ENCODE data around the gene AJM1. TPM values are rescaled to one million over a fixed set of nuclear protein-coding genes. Genes with fewer than 3 reads are reported as not detected.
"Not testable (repeated sequence)": the region's sequence is repeated elsewhere in the genome, so short reads cannot be mapped to it uniquely, and the experiment has no call there.

Gene AJM1
- polyA plus RNA-seq, 3 donors: 0.10 to 2.0 (median 0.18) TPM

DNA sequence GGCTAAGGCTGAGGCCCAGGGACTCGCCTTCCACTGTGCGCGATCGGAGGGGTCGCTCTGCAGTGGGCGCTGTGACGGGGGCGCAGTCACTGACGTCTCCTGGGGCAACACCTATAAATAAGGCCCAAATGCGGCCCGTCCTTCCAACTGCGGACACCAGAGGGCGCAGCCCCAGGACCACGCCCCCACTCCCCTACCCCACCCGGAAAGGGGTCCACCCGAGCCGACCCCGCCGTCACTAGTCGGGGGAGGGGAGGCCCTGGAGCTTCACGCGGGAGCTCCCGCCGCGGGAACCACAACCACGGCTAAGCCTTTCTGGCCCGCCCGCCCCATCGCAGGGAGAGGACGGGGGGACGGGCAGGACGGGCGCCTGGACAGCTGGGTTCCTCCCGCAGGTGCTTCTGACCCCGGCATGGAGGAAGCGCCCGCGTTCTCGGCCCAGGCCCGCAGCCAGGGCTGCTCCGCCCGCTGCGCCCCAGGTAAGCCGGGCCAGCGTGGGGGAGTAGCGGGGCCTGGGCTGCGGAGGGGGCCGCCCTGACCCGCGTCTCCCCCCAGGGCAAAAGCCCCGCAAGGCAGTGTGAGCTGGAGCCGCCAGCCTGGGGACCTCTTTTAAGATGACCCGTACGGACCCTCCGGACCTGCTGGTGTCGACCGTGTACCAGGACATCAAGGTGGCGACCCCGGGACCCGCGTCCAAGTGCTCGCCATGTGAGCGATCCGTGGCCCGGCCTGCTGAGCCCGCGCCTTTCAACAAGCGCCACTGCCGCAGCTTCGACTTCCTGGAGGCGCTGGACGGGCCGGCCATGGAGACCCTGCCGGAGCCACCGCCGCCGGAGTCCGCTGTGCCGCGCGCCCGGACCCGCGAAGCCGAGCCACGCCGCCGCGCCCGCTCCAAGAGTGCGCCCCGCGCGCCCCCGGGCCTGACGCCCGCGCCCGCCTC is 1.8 kb downstream of the AJM1 start:
- peak overlapping the region; percentile 47 to 79 for H3K4me3 Mint-ChIP-seq
- WGBS (ENCODE audit: insufficient coverage): 7% methylated on average over 88 of the region's 99 CpGs
- H3K4me1 ChIP-seq (ENCODE audit: control insufficient read depth in 1 of 2, insufficient read depth in 2 of 2, low read length in 2 of 2): peaks cover 28 to 49% of the 10 kb centered on the region in 2 donors

More for the DNA sequence above, 1.8 kb downstream of the AJM1 start:
- not testable (repeated sequence) for H3K27ac ChIP-seq (ENCODE audit: low read depth in 1 of 2, low read length in 2 of 2); H2AFZ ChIP-seq (ENCODE audit: insufficient read depth, low read depth, low read length, poor library complexity, severe bottlenecking); H3K79me2 ChIP-seq (ENCODE audit: insufficient read depth, low read length); H4K20me1 ChIP-seq (ENCODE audit: insufficient read depth, low read length); H3K4me2 ChIP-seq (replicated peaks; ENCODE audit: extremely low read depth, low read length, poor library complexity, severe bottlenecking); H3K4me3 ChIP-seq (replicated peaks in 1 of 3; ENCODE audit: low read depth in 2 of 3, low read length in 3 of 3); H3K9ac ChIP-seq (ENCODE audit: insufficient read depth, low read length, poor library complexity, severe bottlenecking); H3K9me3 ChIP-seq (replicated peaks in 1 of 2; ENCODE audit: control insufficient read depth in 1 of 2, insufficient read depth in 1 of 2, low read length in 2 of 2)
- H3K27ac Mint-ChIP-seq: peak overlapping the region in 1 of 7 donors; percentile 8
- H3K4me1 Mint-ChIP-seq: peaks cover 22% of the 10 kb centered on the region
- H3K9me3 Mint-ChIP-seq: peaks cover 0 to 15% (median 12%) of the 10 kb centered on the region in 7 donors
- peaks cover 9 to 15% of the 10 kb centered on the region in 2 donors for H3K36me3 Mint-ChIP-seq
- intact Hi-C loops (cut with micrococcal nuclease): loop anchor here (5.0 to 10.0 kb wide), 3 partner anchors 37 to 188 kb away; partner anchors contain the start of genes C8G (in 1 of the 2), FBXW5 (in 1 of the 2), FUT7 (in 1 of the 2) and RABL6 (in 1 of the 2)
- TF ChIP-seq CTCF (IDR thresholded peaks at IDR 0.05): peak; percentile 88
- DNase-seq: peak in 2 of 3 donors; percentile 37 to 38
- H3K27me3 ChIP-seq (ENCODE audit: control insufficient read depth in 2 of 2, insufficient read depth in 2 of 2, low read length in 2 of 2): peaks cover 12 to 43% of the 10 kb centered on the region in 2 donors
- H3K27me3 Mint-ChIP-seq (ENCODE audit: low read depth in 3 of 3): peaks cover 30 to 57% (median 40%) of the 10 kb centered on the region in 3 donors
- peaks cover 11 to 12% of the 10 kb centered on the region in 2 donors for H3K36me3 ChIP-seq (replicated peaks in 1 of 2; ENCODE audit: control insufficient read depth in 1 of 2, insufficient read depth in 2 of 2, low read length in 2 of 2)
